Transverse colon (tissue), 4 donors: Measurements from ENCODE around the gene AARSD1.

ENCODE experiments used
- EP300 ChIP-seq: sonication (generic); formaldehyde crosslinking; IDR thresholded peaks from one replicate; pipeline ENCODE4 v1.6.1; 2017; ENCODE audit warnings: antibody characterized with exemption, low read depth
- POLR2A ChIP-seq: fragments of 450-650 bp; IDR thresholded peaks from one replicate; pipeline ENCODE4 v1.6.1; 2016; ENCODE audit warnings: antibody characterized with exemption, mild to moderate bottlenecking, moderate library complexity
- POLR2AphosphoS5 ChIP-seq, 3 donors: sonication (generic); formaldehyde crosslinking; IDR thresholded peaks; one replicate each; pipeline ENCODE4 v1.6.1; 2016; ENCODE audit warnings: antibody characterized with exemption in 3 of 3
- TF ChIP-seq, protein P1 (sequence below), 5 experiments: fragments of 200-600 bp in 3 of 5; fragments of 450-650 bp in 2 of 5; sonication (generic) in 3 of 5; IDR thresholded peaks; 1 replicate in 2 of 5; 2 replicates in 3 of 5; pipeline ENCODE4 v1.5.1; 2016 to 2017; ENCODE audit warnings: antibody characterized with exemption in 5 of 5, inconsistent platforms in 3 of 5, mild to moderate bottlenecking in 2 of 5, moderate library complexity in 1 of 5

DNA sequence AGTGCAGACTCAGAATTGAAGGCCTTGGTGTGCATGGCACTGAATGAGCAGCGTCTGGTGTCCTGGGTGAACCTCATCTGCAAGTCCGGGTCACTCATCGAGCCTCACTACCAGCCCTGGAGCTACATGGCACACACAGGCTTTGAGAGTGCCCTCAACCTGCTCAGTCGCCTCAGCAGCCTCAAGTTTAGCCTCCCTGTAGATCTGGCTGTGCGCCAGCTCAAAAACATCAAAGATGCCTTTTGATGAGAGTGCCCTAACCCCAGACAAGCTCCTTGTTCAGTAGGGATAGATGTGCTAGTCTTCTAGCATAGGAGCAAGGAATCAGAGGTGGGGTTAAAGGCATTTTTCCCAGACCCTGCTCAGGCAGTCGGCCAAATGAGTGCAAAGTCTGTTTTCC, 27.2 kb upstream of the AARSD1 start:
- TF ChIP-seq, protein P1, sequence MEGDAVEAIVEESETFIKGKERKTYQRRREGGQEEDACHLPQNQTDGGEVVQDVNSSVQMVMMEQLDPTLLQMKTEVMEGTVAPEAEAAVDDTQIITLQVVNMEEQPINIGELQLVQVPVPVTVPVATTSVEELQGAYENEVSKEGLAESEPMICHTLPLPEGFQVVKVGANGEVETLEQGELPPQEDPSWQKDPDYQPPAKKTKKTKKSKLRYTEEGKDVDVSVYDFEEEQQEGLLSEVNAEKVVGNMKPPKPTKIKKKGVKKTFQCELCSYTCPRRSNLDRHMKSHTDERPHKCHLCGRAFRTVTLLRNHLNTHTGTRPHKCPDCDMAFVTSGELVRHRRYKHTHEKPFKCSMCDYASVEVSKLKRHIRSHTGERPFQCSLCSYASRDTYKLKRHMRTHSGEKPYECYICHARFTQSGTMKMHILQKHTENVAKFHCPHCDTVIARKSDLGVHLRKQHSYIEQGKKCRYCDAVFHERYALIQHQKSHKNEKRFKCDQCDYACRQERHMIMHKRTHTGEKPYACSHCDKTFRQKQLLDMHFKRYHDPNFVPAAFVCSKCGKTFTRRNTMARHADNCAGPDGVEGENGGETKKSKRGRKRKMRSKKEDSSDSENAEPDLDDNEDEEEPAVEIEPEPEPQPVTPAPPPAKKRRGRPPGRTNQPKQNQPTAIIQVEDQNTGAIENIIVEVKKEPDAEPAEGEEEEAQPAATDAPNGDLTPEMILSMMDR (IDR thresholded peaks at IDR 0.05), result no peak
- no peak for TF ChIP-seq POLR2A
- TF ChIP-seq POLR2AphosphoS5 (IDR thresholded peaks at IDR 0.05), result no peak
- no peak for TF ChIP-seq EP300
